K562 (cell line): ENCODE results near the gene HEXIM2. TPM values are rescaled to one million over a fixed set of nuclear protein-coding genes. Genes with fewer than 3 reads are reported as not detected.

Source experiments
- ATAC-seq: fragments of 200-7000 bp; cut with Tn5 transposase; 3 replicates; pipeline ENCODE4 v1.9.1; 2020; ENCODE audit warnings: moderate library complexity
- BruUV-seq: library from RNA; stranded (reverse); fragments of 400-500 nt; replicated peaks from 2 replicates; lab custom pipeline; 2021; lab: Mats Ljungman, UMichigan
- CTCF ChIA-PET: fragments of 300-600 bp; formaldehyde crosslinking; extraction: SDS; loops from one replicate; lab custom pipeline; 2021; ENCODE audit warnings: low intra/inter-chr PET ratio; lab: Yijun Ruan, JAX
- POLR2A ChIA-PET: fragments of 300-600, 350-650 bp; sonication (Branson Sonifier 250); formaldehyde crosslinking; extraction: SDS; loops from one replicate; lab custom pipeline; 2021; ENCODE audit warnings: antibody characterized with exemption, inconsistent platforms; lab: Yijun Ruan, JAX
- DNase-seq, 4 experiments: peaks; one replicate each; pipeline versions ENCODE4 v3.0.0 to v3.0.0-alpha.2; 2011 to 2018; ENCODE audit warnings: low spot score in 3 of 4, mixed read lengths in 3 of 4; ENCODE audit errors: extremely low read depth in 1 of 4
- FAIRE-seq: peaks from 2 replicates; lab custom pipeline; 2011; peaks lifted over from hg19 to GRCh38; lab: Jason Lieb, UNC
- H2AFZ ChIP-seq: 2 replicates; pipeline ENCODE4 v1.6.0; 2011; ENCODE audit warnings: low read depth, low read length, control low read depth, inconsistent platforms
- H3K27ac ChIP-seq: fragments of 200-600 bp; 3 replicates; pipeline ENCODE4 v1.8.0; 2011; ENCODE audit warnings: low read depth, mild to moderate bottlenecking, control low read depth, inconsistent platforms, low read length, moderate library complexity, mixed read lengths; ENCODE audit errors: extremely low read depth
- H3K27me3 ChIP-seq, 2 experiments: fragments of 300-600 bp in 1 of 2; 2 replicates in 1 of 2; 3 replicates in 1 of 2; pipeline versions ENCODE4 v1.6.0 to v1.8.0; 2011; ENCODE audit warnings: inconsistent platforms in 2 of 2, low read length in 2 of 2, mild to moderate bottlenecking in 1 of 2, mixed read lengths in 1 of 2, moderate library complexity in 1 of 2; ENCODE audit not compliant: control insufficient read depth in 2 of 2, insufficient read depth in 2 of 2
- H3K36me3 ChIP-seq: fragments of 300-600 bp; 3 replicates; pipeline ENCODE4 v1.8.0; 2011; ENCODE audit warnings: mild to moderate bottlenecking, low read length, inconsistent platforms; ENCODE audit not compliant: control insufficient read depth, insufficient read depth
- H3K4me1 ChIP-seq, 2 experiments: fragments of 200-600 bp in 1 of 2; replicated peaks in 1 of 2; 2 replicates in 1 of 2; 3 replicates in 1 of 2; pipeline versions ENCODE4 v1.5.1 to v1.8.0; 2011; ENCODE audit warnings: inconsistent platforms in 2 of 2, low read length in 2 of 2, mild to moderate bottlenecking in 1 of 2, mixed read lengths in 1 of 2, moderate library complexity in 1 of 2; ENCODE audit not compliant: control insufficient read depth in 2 of 2, insufficient read depth in 2 of 2
- H3K4me2 ChIP-seq: 2 replicates; pipeline ENCODE4 v1.6.1; 2011; ENCODE audit warnings: low read length, control low read depth, inconsistent platforms, mixed read lengths; ENCODE audit not compliant: insufficient read depth
- H3K4me3 ChIP-seq: fragments of 200-600 bp; sonication (generic), shearing (Covaris generic); 2 replicates; pipeline ENCODE4 v1.5.1; 2016; ENCODE audit warnings: control low read depth, inconsistent platforms
- H3K79me2 ChIP-seq: fragments of 200-600 bp; 3 replicates; pipeline ENCODE4 v1.8.0; 2011; ENCODE audit warnings: low read length, inconsistent platforms; ENCODE audit not compliant: control insufficient read depth, insufficient read depth
- H3K9ac ChIP-seq, 2 experiments: 2 replicates each; pipeline versions ENCODE4 v1.6.0 to v1.6.1; 2011; ENCODE audit warnings: low read depth in 2 of 2, low read length in 2 of 2, control low read depth in 1 of 2, inconsistent platforms in 1 of 2, mild to moderate bottlenecking in 1 of 2, mixed read lengths in 1 of 2; ENCODE audit not compliant: insufficient read depth in 1 of 2
- H3K9me1 ChIP-seq: one replicate; pipeline ENCODE4 v1.6.0; 2011; ENCODE audit warnings: inconsistent platforms, mild to moderate bottlenecking, low read length, moderate library complexity; ENCODE audit not compliant: control insufficient read depth, insufficient read depth
- H3K9me3 ChIP-seq: replicated peaks from 2 replicates; pipeline ENCODE4 v1.5.1; 2011; ENCODE audit warnings: low read depth, low read length, inconsistent platforms; ENCODE audit not compliant: control insufficient read depth, insufficient read depth
- H4K20me1 ChIP-seq: replicated peaks from 2 replicates; pipeline ENCODE4 v1.6.1; 2011; ENCODE audit warnings: low read length, inconsistent platforms, mixed read lengths; ENCODE audit not compliant: control insufficient read depth, insufficient read depth
- ADNP ChIP-seq: fragments of 200-800 bp; sonication (Bioruptor generic); IDR thresholded peaks from 2 replicates; pipeline ENCODE4 v1.6.1; 2016; ENCODE audit warnings: missing genetic modification characterization, missing compliant biosample characterization
- BCOR ChIP-seq: fragments of 450-650 bp; IDR thresholded peaks from 2 replicates; pipeline ENCODE4 v1.6.1; 2016
- CBX2 ChIP-seq: fragments of 200-600 bp; sonication (generic); IDR thresholded peaks from one replicate; pipeline ENCODE4 v1.6.1; 2012; ENCODE audit warnings: mild to moderate bottlenecking, low read length, inconsistent platforms; ENCODE audit not compliant: insufficient read depth, poor library complexity, severe bottlenecking
- KDM1A ChIP-seq, 2 experiments: fragments of 450-650 bp; IDR thresholded peaks; 2 replicates each; pipeline ENCODE4 v1.6.1; 2016; ENCODE audit warnings: mild to moderate bottlenecking in 2 of 2
- KDM5B ChIP-seq: fragments of 200-600 bp; sonication (generic); IDR thresholded peaks from 2 replicates; pipeline ENCODE4 v1.6.1; 2012; ENCODE audit warnings: low read depth, mild to moderate bottlenecking, moderate library complexity, low read length, control low read depth, inconsistent platforms; ENCODE audit not compliant: insufficient replicate concordance
- MCM2 ChIP-seq: fragments of 450-650 bp; IDR thresholded peaks from 2 replicates; pipeline ENCODE4 v1.6.1; 2017; ENCODE audit warnings: low read depth, mild to moderate bottlenecking
- RNF219 ChIP-seq: fragments of 250-450 bp; sonication (Bioruptor Pico); IDR thresholded peaks from 2 replicates; pipeline ENCODE4 v1.5.0; 2022; ENCODE audit warnings: mild to moderate bottlenecking
- TCF7L2 ChIP-seq: fragments of 150-350 bp; IDR thresholded peaks from 2 replicates; pipeline ENCODE4 v1.6.1; 2016; ENCODE audit warnings: low read depth, mild to moderate bottlenecking, low read length, moderate library complexity
- ZBTB11 ChIP-seq, 3 experiments: fragments of 200-800 bp in 1 of 3; fragments of 250-450 bp in 1 of 3; fragments of 450-650 bp in 1 of 3; sonication (Bioruptor Pico) in 1 of 3; sonication (Bioruptor generic) in 1 of 3; formaldehyde crosslinking in 1 of 3; IDR thresholded peaks; 2 replicates each; pipeline versions ENCODE4 v1.6.1 to v1.8.0; 2016 to 2022; ENCODE audit warnings: mild to moderate bottlenecking in 2 of 3, missing genetic modification characterization in 2 of 3, missing compliant biosample characterization in 1 of 3, moderate library complexity in 1 of 3
- ZNF146 ChIP-seq: IDR thresholded peaks from one replicate; pipeline ENCODE4 v1.6.1; 2018; ENCODE audit warnings: missing compliant biosample characterization; ENCODE audit not compliant: unreplicated experiment
- ZNF253 ChIP-seq: fragments of 250-450 bp; sonication (Bioruptor Pico); conservative IDR thresholded peaks from 2 replicates; pipeline ENCODE4 v1.6.1; 2021; ENCODE audit warnings: mild to moderate bottlenecking
- ZNF778 ChIP-seq: fragments of 450-650 bp; formaldehyde crosslinking; IDR thresholded peaks from 2 replicates; pipeline ENCODE4 v1.4.0; 2020; ENCODE audit warnings: mild to moderate bottlenecking, moderate library complexity
- in situ Hi-C: fragments of 300-500 bp; cut with MboI; formaldehyde crosslinking; loops from 4 replicates; pipeline ENCODE4 v1.15.0; 2018; ENCODE audit warnings: inconsistent platforms, mixed read lengths
- intact Hi-C: fragments of 100-400 bp; cut with micrococcal nuclease; formaldehyde crosslinking; loops from 2 replicates; pipeline ENCODE4 v1.14.2; 2022
- polyA plus RNA-seq, 8 experiments: library from polyadenylated mRNA; depleted of rRNA in 4 of 8; stranded (reverse) in 5 of 8; unstranded in 3 of 8; fragments of >200 nt; fragmentation: Nextera tagmentation in 2 of 8; fragmentation: Illumina TruSeq in 1 of 8; extraction: Ambion mirVana in 2 of 8; extraction: Trizol in 1 of 8; gene quantifications; 2 replicates each; pipeline versions ENCODE4 v1.2.1 to v1.2.3, GENCODE V29; 2011 to 2014; ENCODE audit warnings: inconsistent platforms in 1 of 8, missing spikeins in 1 of 8
- total RNA-seq, 7 experiments: library from RNA; depleted of rRNA in 6 of 7; stranded (reverse); fragments of >200 nt in 6 of 7; fragmentation: Illumina TruSeq in 2 of 7; extraction: Trizol in 2 of 7; gene quantifications; 2 replicates each; pipeline versions ENCODE4 v1.2.1 to v1.2.3, GENCODE V29; 2011 to 2021; ENCODE audit warnings: low replicate concordance in 1 of 7
- TF ChIP-seq, protein P1 (sequence below): fragments of 450-650 bp; formaldehyde crosslinking; IDR thresholded peaks from 2 replicates; pipeline ENCODE4 v1.4.0; 2022; ENCODE audit warnings: missing genetic modification characterization

The HEXIM2 gene
- total and polyA plus RNA-seq, 9 of the 15 experiments (the other 6 are each of a cell fraction or from before 2014, with no cell fraction given): 0.69 to 3.4 (median 1.1) TPM; not detected in 2

DNA sequence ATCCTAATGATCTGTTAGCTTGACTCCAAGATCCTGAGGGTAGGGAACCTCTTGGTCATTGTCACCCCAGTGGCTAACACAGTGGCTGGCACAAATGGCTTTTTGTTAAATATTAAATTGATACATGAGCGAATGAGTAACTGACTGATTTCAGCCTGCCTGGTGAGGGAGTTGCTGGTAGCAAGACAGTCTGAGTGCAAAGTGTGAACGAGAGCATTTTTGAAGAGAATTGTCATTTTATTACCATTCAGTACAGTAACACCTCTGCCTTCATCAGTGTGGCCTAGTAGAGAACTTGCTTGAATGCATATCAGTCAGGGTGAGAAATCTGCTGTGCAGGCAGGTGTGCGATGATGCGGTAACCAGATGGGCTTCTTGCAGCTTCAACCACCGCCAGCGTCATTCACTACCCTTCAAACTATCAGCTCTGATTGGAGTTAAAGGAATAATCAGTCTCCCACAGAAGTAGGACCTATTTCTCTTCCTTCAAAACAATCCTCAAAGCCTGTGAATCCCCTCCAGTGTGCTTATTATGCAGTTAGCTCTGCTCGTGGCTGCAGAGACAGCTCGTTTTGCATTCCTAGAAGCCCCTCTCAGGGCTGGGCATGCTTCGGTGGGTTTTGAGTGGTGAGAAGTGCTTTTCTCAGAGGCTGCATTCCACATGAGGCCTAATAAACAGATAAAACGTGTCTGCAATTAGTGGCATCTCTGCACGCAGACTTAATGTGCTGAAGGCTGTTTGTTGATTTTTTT lies 29.0 kb downstream of the HEXIM2 start (continued):
- no peak for TF ChIP-seq KDM5B

- ATAC-seq (no peak), FAIRE-seq (no peak), DNase-seq (no peak)
- Histone ChIP-seq H3K4me1 (peaks cover 10 to 12% of the 10 kb centered on the region in 2 experiments), H3K27me3 (no peaks in the 10 kb centered on the region; a peak in 2 of 5 replicates), H3K9ac (no peak overlapping the region), H4K20me1 (no peaks in the 10 kb centered on the region), H3K36me3 (no peaks in the 10 kb centered on the region), H3K4me3 (no peak overlapping the region), H3K27ac (no peak overlapping the region), H3K4me2 (no peak overlapping the region), H2AFZ (no peak overlapping the region), H3K9me1 (no peaks in the 10 kb centered on the region), H3K9me3 (no peaks in the 10 kb centered on the region), H3K79me2 (no peaks in the 10 kb centered on the region)
- POLR2A ChIA-PET: interaction anchor here (0.6 to 1.6 kb wide), 3 partner anchors 12 to 46 kb away, joined by 3 to 22 read pairs (median 6); partner anchors contain the start of gene HEXIM1
- no TSS peak for BruUV-seq
- in situ Hi-C loops: loop anchor here (5.0 kb wide), 1 partner anchor 58 kb away; the partner anchor contains the start of gene ACBD4
- CTCF ChIA-PET: interaction anchor here (7.5 kb wide), 1 partner anchor 61 kb away, joined by 165 read pairs; the partner anchor contains the start of genes ACBD4 and PLCD3
- intact Hi-C loops: no loop called here
- TF ChIP-seq ZNF253 (CRISPR knock-in tag) (no peak), ZNF778 (CRISPR knock-in tag) (no peak), BCOR (peak; percentile 77), MCM2 (no peak), RNF219 (CRISPR knock-in tag) (no peak), TCF7L2 (no peak), ADNP (tag) (peak; percentile 50; the same call in 1 of the 2 replicates), ZBTB11 (CRISPR knock-in tag; IDR thresholded peaks at IDR 0.05) (no peak), CBX2 (no peak), ZNF146 (CRISPR knock-in tag) (peak; percentile 98), KDM1A (IDR thresholded peaks at IDR 0.05) (peak; percentile 58 to 62)
- TF ChIP-seq, protein P1, sequence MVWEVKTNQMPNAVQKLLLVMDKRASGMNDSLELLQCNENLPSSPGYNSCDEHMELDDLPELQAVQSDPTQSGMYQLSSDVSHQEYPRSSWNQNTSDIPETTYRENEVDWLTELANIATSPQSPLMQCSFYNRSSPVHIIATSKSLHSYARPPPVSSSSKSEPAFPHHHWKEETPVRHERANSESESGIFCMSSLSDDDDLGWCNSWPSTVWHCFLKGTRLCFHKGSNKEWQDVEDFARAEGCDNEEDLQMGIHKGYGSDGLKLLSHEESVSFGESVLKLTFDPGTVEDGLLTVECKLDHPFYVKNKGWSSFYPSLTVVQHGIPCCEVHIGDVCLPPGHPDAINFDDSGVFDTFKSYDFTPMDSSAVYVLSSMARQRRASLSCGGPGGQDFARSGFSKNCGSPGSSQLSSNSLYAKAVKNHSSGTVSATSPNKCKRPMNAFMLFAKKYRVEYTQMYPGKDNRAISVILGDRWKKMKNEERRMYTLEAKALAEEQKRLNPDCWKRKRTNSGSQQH (CRISPR knock-in tag): no peak
Measured at GRCh38 chr17:45195424-45195823, 33.7 kb downstream of the HEXIM2 start.
